Endothelial cell (in vitro differentiated cells): ENCODE results near the gene OXER1. TPM values are rescaled to one million over a fixed set of nuclear protein-coding genes. Genes with fewer than 3 reads are reported as not detected.
A peak's percentile ranks its signal among the peaks of the same experiment; 100 is the strongest.

Source experiments
- DNase-seq: peaks from one replicate; pipeline ENCODE4 v3.0.0; 2021; ENCODE audit warnings: low spot score
- H3K27ac Mint-ChIP-seq: one replicate; pipeline ENCODE4 v1.8.0; 2021; ENCODE audit warnings: mixed read lengths, inconsistent platforms; ENCODE audit not compliant: unreplicated experiment
- H3K27me3 Mint-ChIP-seq: one replicate; pipeline ENCODE4 v1.8.0; 2021; ENCODE audit warnings: mild to moderate bottlenecking, moderate library complexity, mixed read lengths, inconsistent platforms; ENCODE audit not compliant: unreplicated experiment
- H3K36me3 Mint-ChIP-seq: one replicate; pipeline ENCODE4 v1.8.0; 2021; ENCODE audit warnings: mild to moderate bottlenecking, low read depth, mixed read lengths, inconsistent platforms; ENCODE audit not compliant: unreplicated experiment
- H3K4me1 Mint-ChIP-seq: one replicate; pipeline ENCODE4 v1.8.0; 2021; ENCODE audit warnings: mild to moderate bottlenecking, mixed read lengths, inconsistent platforms; ENCODE audit not compliant: unreplicated experiment
- H3K4me3 Mint-ChIP-seq: one replicate; pipeline ENCODE4 v1.8.0; 2021; ENCODE audit warnings: mild to moderate bottlenecking, mixed read lengths, inconsistent platforms; ENCODE audit not compliant: unreplicated experiment
- H3K9me3 Mint-ChIP-seq: one replicate; pipeline ENCODE4 v1.8.0; 2021; ENCODE audit warnings: mixed read lengths, inconsistent platforms; ENCODE audit not compliant: unreplicated experiment
- CTCF ChIP-seq: fragments of 200-600 bp; sonication (generic); IDR thresholded peaks from one replicate; pipeline ENCODE4 v1.5.0; 2021; ENCODE audit warnings: antibody characterized with exemption; ENCODE audit not compliant: unreplicated experiment
- total RNA-seq: library from RNA; stranded (reverse); fragmentation: NEBNext Ultra II Directional; extraction: Animal tissue kit (Norgen Biotek cat#: 25700); gene quantifications from one replicate; pipeline ENCODE4 v1.2.1, GENCODE V29; 2021; ENCODE audit not compliant: unreplicated experiment

Gene OXER1
- total RNA-seq, 1 donor from 2014 or later, result 1.5 TPM

- Mint-ChIP-seq H3K27ac (no peak overlapping the region), H3K27me3 (peaks cover 7% of the 10 kb centered on the region), H3K36me3 (peaks cover 18% of the 10 kb centered on the region), H3K4me1 (no peaks in the 10 kb centered on the region), H3K9me3 (no peaks in the 10 kb centered on the region), H3K4me3 (no peak overlapping the region)
- TF ChIP-seq CTCF, result peak; percentile 55
- peak; percentile 59 for DNase-seq
Measured at GRCh38 chr2:42770288-42771131, 6.6 kb upstream of the OXER1 start.

GRCh38 chr2:42769583-42770287 is 5.8 kb upstream of the OXER1 start:
- Mint-ChIP-seq H3K27me3 (peaks cover 7% of the 10 kb centered on the region), H3K27ac (no peak overlapping the region), H3K36me3 (peaks cover 15% of the 10 kb centered on the region), H3K4me1 (no peaks in the 10 kb centered on the region), H3K9me3 (no peaks in the 10 kb centered on the region), H3K4me3 (peak overlapping the region; percentile 38)
- no peak for TF ChIP-seq CTCF
- DNase-seq, result no peak

DNA sequence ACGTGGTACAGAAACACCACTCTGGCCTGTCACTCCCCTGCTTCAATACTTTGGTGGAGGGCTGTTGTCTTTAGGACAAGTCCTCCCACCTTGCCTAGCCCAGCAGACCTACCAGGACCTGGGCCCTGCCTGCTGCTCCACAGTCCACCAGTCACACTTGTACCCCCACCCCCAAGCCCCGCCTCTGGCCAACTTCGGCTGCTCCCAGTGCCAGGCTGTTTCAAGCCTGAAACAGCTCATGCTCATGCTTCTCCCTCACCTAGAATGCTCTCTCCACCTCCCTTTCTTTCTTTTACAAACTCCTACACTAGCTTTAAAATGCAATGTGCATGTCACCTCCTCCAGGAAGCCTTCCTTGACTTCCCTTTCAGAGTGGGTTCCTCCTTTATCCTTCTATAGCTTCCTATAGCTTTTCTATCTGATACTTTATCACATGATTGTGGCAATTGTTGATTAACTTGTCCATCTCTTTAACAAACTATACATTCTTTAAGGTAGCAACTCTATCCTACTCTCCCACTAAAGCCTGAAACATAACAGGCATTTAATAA is 4.8 kb upstream of the OXER1 start:
- Mint-ChIP-seq H3K4me1 (no peaks in the 10 kb centered on the region), H3K27me3 (peaks cover 8% of the 10 kb centered on the region), H3K9me3 (no peaks in the 10 kb centered on the region), H3K4me3 (peak overlapping the region; percentile 68), H3K36me3 (peaks cover 10% of the 10 kb centered on the region), H3K27ac (peak overlapping the region; percentile 80)
- DNase-seq, result no peak
- no peak for TF ChIP-seq CTCF

GRCh38 chr2:42767899-42768705 is 4.2 kb upstream of the OXER1 start:
- Mint-ChIP-seq H3K4me1 (no peaks in the 10 kb centered on the region), H3K36me3 (peaks cover 10% of the 10 kb centered on the region), H3K9me3 (no peaks in the 10 kb centered on the region), H3K27ac (no peak overlapping the region), H3K27me3 (peaks cover 11% of the 10 kb centered on the region), H3K4me3 (no peak overlapping the region)
- no peak for TF ChIP-seq CTCF
- no peak for DNase-seq
